SK-N-SH treated with all-trans-retinoic acid at 6 μM for 48 hours (cell line): ENCODE measurements around the gene HDGF.

Experiments used
- ARNTL ChIP-seq: fragments of 450-650 bp; formaldehyde crosslinking; IDR thresholded peaks from 2 replicates; pipeline ENCODE4 v1.5.0; 2020; ENCODE audit warnings: low read depth, mild to moderate bottlenecking, moderate library complexity, borderline replicate concordance
- CREB5 ChIP-seq: fragments of 250-450 bp; sonication (Bioruptor Pico); IDR thresholded peaks from 2 replicates; pipeline ENCODE4 v1.5.1; 2020; ENCODE audit warnings: low read depth, mild to moderate bottlenecking, moderate library complexity
- ESRRG ChIP-seq: fragments of 250-450 bp; sonication (Bioruptor Pico); IDR thresholded peaks from 2 replicates; pipeline ENCODE4 v1.6.1; 2021; ENCODE audit warnings: mild to moderate bottlenecking
- OSR1 ChIP-seq: fragments of 250-450 bp; sonication (Bioruptor Pico); IDR thresholded peaks from 2 replicates; pipeline ENCODE4 v1.8.0; 2022; ENCODE audit warnings: moderate library complexity, mild to moderate bottlenecking, inconsistent platforms
- PATZ1 ChIP-seq: fragments of 250-450 bp; sonication (Bioruptor Pico); IDR thresholded peaks from 2 replicates; pipeline ENCODE4 v1.8.0; 2020; ENCODE audit warnings: mild to moderate bottlenecking, moderate library complexity, borderline replicate concordance
- RARB ChIP-seq: fragments of 250-450 bp; sonication (Bioruptor Pico); IDR thresholded peaks from 2 replicates; pipeline ENCODE4 v1.8.0; 2021; ENCODE audit warnings: mild to moderate bottlenecking, moderate library complexity
- TCF4 ChIP-seq: fragments of 250-450 bp; sonication (Bioruptor Pico); IDR thresholded peaks from 2 replicates; pipeline ENCODE4 v1.8.0; 2021; ENCODE audit warnings: mild to moderate bottlenecking, moderate library complexity, borderline replicate concordance
- TSHZ2 ChIP-seq: fragments of 250-450 bp; sonication (Bioruptor Pico); IDR thresholded peaks from 2 replicates; pipeline ENCODE4 v1.5.0; 2020; ENCODE audit warnings: mild to moderate bottlenecking, moderate library complexity

GRCh38 chr1:156766298-156767100, 15.0 kb upstream of the HDGF start:
- TF ChIP-seq RARB (CRISPR knock-in tag), result no peak
- TF ChIP-seq PATZ1 (CRISPR knock-in tag), result no peak
- no peak for TF ChIP-seq OSR1 (CRISPR knock-in tag)
- TF ChIP-seq ARNTL, result no peak
- no peak for TF ChIP-seq CREB5 (CRISPR knock-in tag)
- TF ChIP-seq ESRRG (CRISPR knock-in tag), result no peak
- no peak for TF ChIP-seq TSHZ2 (CRISPR knock-in tag)
- TF ChIP-seq TCF4 (CRISPR knock-in tag), result no peak
